ENCODE results near the gene EFNA1. TPM values are rescaled to one million over a fixed set of nuclear protein-coding genes. Genes with fewer than 3 reads are reported as not detected.
A peak's percentile ranks its signal among the peaks of the same experiment; 100 is the strongest.

The EFNA1 gene
- total and polyA plus RNA-seq, 2 of the 13 experiments (the other 11 are each of a cell fraction or from before 2014, with no cell fraction given): 81.8 to 874 TPM

GRCh38 chr1:155131285-155131684 lies 3.6 kb downstream of the EFNA1 start (continued):
- TF ChIP-seq ARID5B (CRISPR knock-in tag; IDR thresholded peaks at IDR 0.05) (0 out of 2 replicates have a peak, but pooled peaks have one; percentile 4), TBL1XR1 (IDR thresholded peaks at IDR 0.05; ENCODE audit: borderline replicate concordance, low read length, partially characterized antibody) (no peak), KAT7 (CRISPR knock-in tag; IDR thresholded peaks at IDR 0.05; ENCODE audit: borderline replicate concordance) (0 out of 2 replicates have a peak, but pooled peaks have one; percentile 12), HOXA5 (CRISPR knock-in tag; IDR thresholded peaks at IDR 0.05) (0 out of 2 replicates have a peak, but pooled peaks have one; percentile 8), ZNF362 (CRISPR knock-in tag; IDR thresholded peaks at IDR 0.05; ENCODE audit: borderline replicate concordance) (no peak), POLR2G (IDR thresholded peaks at IDR 0.05; ENCODE audit: low read depth, low read length) (peak; percentile 46; the same call in 1 of the 2 replicates), POLR2AphosphoS5 (IDR thresholded peaks at IDR 0.05; ENCODE audit: low read depth, low read length) (peak; percentile 39), RBFOX2 (IDR thresholded peaks at IDR 0.05; ENCODE audit: low read depth, low read length) (peak; percentile 78), SAP130 (CRISPR knock-in tag; IDR thresholded peaks at IDR 0.05; ENCODE audit: low read depth) (0 out of 2 replicates have a peak, but pooled peaks have one; percentile 19), ZBTB38 (CRISPR knock-in tag; IDR thresholded peaks at IDR 0.05) (peak; percentile 75), ZNF766 (CRISPR knock-in tag; IDR thresholded peaks at IDR 0.05; ENCODE audit: borderline replicate concordance) (no peak), RFXAP (CRISPR knock-in tag; IDR thresholded peaks at IDR 0.05; ENCODE audit: borderline replicate concordance) (0 out of 2 replicates have a peak, but pooled peaks have one; percentile 12), E2F2 (CRISPR knock-in tag; IDR thresholded peaks at IDR 0.05; ENCODE audit: borderline replicate concordance) (no peak), AGO2 (optimal IDR thresholded peaks at IDR 0.05; ENCODE audit: low read depth, low read length) (peak; percentile 40), ZNF678 (CRISPR knock-in tag; IDR thresholded peaks at IDR 0.05) (no peak), HHEX (CRISPR knock-in tag; IDR thresholded peaks at IDR 0.05) (no peak), AKAP8 (CRISPR knock-in tag; IDR thresholded peaks at IDR 0.05) (0 out of 2 replicates have a peak, but pooled peaks have one; percentile 41), ARID4A (CRISPR knock-in tag; IDR thresholded peaks at IDR 0.05; ENCODE audit: borderline replicate concordance) (peak; percentile 53; the same call in 1 of the 2 replicates), GABPB1 (CRISPR knock-in tag; IDR thresholded peaks at IDR 0.05) (no peak), ZBTB7B (CRISPR knock-in tag; IDR thresholded peaks at IDR 0.05) (no peak), KDM5A (IDR thresholded peaks at IDR 0.05; ENCODE audit: borderline replicate concordance, low read length) (no peak)

Data from HepG2 (cell line).